ENCODE measurements around the gene TAS2R46.
A peak's percentile ranks its signal among the peaks of the same experiment; 100 is the strongest.

The TAS2R46 gene

DNA sequence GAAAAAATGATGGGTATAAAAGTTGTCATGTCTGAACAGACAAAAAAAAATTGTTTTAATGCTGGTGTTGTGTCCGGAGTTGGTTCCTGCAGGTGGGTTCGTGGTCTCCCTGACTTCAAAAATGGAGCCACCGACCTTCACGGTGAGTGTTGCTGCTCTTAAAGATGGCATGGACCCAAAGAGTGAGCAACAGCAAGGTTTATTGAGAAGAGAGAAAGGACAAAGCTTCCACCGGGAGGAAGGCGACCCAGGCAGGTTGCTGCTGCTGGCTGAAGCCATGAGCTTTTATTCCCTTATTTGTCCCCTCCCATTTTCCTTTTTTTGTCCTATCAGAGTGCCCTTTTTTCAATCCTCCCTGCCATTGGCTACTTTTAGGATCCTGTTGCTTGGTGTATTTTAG, 30.8 kb downstream of the TAS2R46 start, which contains the start of gene TAS2R31:
Gene TAS2R31, minus strand, starts transcription at position 101 of the 400 bp plus-strand sequence. Its CDS starts 72 bp downstream, at position 29.
- H3K4me3 ChIP-seq (ENCODE audit: low read length), result no peak within 1 kb of the TSS
- DNase-seq (ENCODE audit: low read depth), result no peak
- TF ChIP-seq, protein P1, sequence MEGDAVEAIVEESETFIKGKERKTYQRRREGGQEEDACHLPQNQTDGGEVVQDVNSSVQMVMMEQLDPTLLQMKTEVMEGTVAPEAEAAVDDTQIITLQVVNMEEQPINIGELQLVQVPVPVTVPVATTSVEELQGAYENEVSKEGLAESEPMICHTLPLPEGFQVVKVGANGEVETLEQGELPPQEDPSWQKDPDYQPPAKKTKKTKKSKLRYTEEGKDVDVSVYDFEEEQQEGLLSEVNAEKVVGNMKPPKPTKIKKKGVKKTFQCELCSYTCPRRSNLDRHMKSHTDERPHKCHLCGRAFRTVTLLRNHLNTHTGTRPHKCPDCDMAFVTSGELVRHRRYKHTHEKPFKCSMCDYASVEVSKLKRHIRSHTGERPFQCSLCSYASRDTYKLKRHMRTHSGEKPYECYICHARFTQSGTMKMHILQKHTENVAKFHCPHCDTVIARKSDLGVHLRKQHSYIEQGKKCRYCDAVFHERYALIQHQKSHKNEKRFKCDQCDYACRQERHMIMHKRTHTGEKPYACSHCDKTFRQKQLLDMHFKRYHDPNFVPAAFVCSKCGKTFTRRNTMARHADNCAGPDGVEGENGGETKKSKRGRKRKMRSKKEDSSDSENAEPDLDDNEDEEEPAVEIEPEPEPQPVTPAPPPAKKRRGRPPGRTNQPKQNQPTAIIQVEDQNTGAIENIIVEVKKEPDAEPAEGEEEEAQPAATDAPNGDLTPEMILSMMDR (IDR thresholded peaks at IDR 0.05; ENCODE audit: insufficient read depth, low read depth, low read length, missing control alignments), result no peak

DNA sequence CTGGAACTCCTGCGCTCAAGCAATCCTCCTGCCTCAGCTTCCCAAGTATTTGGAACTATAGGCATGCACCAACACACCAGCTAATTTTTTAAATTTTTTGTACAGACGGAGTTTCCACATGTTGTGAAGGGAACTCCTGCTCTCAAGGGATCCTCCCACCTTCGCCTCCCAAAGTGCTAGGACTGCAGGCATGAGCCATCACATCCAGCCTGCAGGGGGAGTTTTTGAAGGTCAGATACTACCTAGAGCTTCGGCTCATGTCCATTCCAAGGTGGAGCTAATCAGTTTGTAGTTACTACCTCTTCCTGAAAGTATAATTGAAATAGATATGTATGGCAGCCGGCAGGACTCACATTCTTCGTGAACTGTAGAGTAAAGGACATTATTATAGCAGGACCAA, 36.0 kb downstream of the TAS2R46 start:
- no peak for DNase-seq (ENCODE audit: low read depth)
- TF ChIP-seq, protein P1 (IDR thresholded peaks at IDR 0.05; ENCODE audit: insufficient read depth, low read depth, low read length, missing control alignments), result no peak
- H3K4me3 ChIP-seq (ENCODE audit: low read length), result no peak overlapping the region

DNA sequence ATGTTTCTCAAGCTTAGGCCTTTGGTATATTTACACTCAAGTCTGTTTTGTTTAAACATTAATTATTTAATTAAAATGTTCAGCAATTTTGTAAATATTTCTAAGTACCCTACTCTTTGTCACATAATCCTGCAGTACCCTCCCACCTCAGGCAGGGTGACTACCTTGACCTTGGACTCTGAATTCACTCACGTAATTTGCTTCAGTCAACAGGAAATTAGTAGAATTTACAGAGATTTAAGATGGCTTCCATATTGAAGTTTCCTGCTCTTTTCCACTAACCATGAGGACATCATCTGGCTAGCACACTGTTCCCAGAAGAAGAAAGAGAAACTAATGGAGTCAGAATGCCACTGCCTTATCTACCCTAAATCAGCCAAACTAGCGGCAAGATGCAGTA, 38.7 kb downstream of the TAS2R46 start:
- DNase-seq (ENCODE audit: low read depth), result no peak
- no peak overlapping the region for H3K4me3 ChIP-seq (ENCODE audit: low read length)
- TF ChIP-seq, protein P1 (IDR thresholded peaks at IDR 0.05; ENCODE audit: insufficient read depth, low read depth, low read length, missing control alignments), result no peak

DNA sequence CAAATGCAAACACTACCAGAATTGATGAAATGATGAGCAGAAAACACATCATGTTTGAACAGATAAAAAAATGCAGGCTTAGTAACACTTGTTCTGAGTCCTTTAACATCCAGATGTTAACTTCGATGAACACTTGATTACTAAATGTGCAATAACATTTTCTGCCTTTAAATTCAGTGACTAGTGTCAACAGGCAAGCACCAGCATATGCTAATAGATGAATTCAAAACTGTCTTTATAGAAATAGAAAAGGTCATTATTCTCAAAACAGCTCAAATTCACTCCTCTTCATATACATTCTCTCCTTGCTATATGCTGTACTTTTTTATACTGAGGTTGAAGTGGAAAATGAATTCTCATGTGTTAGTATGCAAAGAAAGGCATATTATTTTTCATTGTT, 39.6 kb downstream of the TAS2R46 start, which contains the start of gene TAS2R19:
Gene TAS2R19, minus strand, starts transcription at position 101 of the 400 bp plus-strand sequence. Its CDS starts 49 bp downstream, at position 52.
- H3K4me3 ChIP-seq (ENCODE audit: low read length), result no peak within 1 kb of the TSS
- DNase-seq (ENCODE audit: low read depth), result no peak
- TF ChIP-seq, protein P1 (IDR thresholded peaks at IDR 0.05; ENCODE audit: insufficient read depth, low read depth, low read length, missing control alignments), result no peak

DNA sequence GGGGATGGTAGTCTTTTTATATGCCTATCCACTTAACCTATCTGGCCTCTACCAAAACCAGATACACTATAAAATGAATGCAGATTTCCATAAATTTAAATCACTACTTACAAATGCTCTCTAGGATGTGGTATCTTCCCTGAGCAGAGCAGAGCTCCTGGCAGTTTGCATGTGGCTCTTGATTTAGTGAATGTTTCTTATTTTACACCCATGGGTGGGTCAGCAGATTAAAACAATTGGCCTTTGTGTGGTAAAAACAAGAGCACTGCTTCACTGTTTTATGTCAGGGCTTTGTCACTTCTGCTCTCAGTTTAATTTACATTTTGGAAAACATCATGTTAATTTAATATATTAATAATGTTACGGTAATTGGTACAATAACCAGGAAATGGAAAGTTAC, 45.2 kb downstream of the TAS2R46 start:
- DNase-seq (ENCODE audit: low read depth), result no peak
- H3K4me3 ChIP-seq (ENCODE audit: low read length), result no peak overlapping the region
- TF ChIP-seq, protein P1 (IDR thresholded peaks at IDR 0.05; ENCODE audit: insufficient read depth, low read depth, low read length, missing control alignments), result no peak

DNA sequence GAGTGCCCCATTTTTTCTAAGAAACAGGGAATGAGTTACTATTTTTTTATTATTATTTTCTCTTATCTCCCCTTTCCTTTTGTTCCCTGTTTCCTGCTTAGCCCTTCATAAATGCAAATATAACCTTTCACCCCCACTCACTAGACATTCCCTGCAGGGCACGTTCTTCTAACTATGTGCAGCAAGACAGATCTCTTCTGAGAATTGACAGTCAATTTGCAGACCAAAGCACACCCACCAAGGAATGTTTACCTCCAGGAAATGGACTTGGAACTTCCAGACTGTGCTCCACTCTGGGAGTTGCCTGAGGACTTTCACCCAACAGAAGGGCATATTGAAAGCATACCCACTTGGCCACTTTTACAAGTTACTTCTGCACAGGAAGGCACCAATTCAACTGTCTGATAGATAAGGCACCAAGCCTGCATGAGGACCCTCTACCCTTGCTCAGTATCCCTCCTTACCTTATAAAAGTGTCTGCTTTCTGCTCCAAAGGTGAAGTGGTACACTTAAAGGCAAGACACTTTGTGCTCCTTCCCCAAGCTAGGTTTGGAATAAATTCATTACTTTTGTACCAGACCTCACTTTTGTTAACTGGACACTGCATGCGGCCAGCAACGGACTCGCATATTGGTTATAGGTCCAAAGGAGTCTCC, 46.2 kb downstream of the TAS2R46 start:
- H3K4me3 ChIP-seq (ENCODE audit: low read length), result no peak overlapping the region
- DNase-seq (ENCODE audit: low read depth), result no peak
- TF ChIP-seq, protein P1 (IDR thresholded peaks at IDR 0.05; ENCODE audit: insufficient read depth, low read depth, low read length, missing control alignments), result no peak

DNA sequence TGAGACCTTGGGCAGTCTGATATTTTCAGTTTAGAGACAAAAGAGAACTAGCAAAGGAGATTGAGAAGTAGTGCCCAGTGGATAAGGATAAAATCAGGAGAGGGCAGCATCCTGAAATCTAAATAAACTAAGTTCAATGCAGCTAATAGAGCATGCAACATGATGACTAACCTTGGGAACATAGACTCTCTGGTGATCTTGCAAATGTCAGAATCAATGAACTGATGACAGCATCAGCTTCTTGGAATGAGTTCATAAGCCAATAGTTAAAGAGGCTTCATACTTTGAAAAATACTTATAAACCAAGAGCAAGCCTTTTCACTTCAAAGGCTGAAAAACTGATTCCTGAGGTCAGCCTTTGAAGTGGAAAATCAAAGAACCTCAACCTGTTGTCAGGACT, 47.9 kb downstream of the TAS2R46 start:
- H3K4me3 ChIP-seq (ENCODE audit: low read length), result no peak overlapping the region
- peak; percentile 4 for DNase-seq (ENCODE audit: low read depth)
- TF ChIP-seq, protein P1 (IDR thresholded peaks at IDR 0.05; ENCODE audit: insufficient read depth, low read depth, low read length, missing control alignments), result no peak
